Activated CD4-positive, alpha-beta T cell treated with anti-CD3 and anti-CD28 coated beads for 36 hours (primary cell): ENCODE results near the gene PDPR. TPM values are rescaled to one million over a fixed set of nuclear protein-coding genes. Genes with fewer than 3 reads are reported as not detected.

Experiments
- ATAC-seq: fragments of 200-7000 bp; cut with Tn5 transposase; one replicate; pipeline ENCODE4 v1.10.0; 2021; ENCODE audit warnings: mild to moderate bottlenecking, moderate library complexity
- CTCF ChIA-PET: fragments of 350-600 bp; sonication (Branson Sonifier 250); formaldehyde crosslinking; loops from one replicate; lab custom pipeline; 2021; ENCODE audit warnings: antibody characterized with exemption; lab: Charles Lee
- POLR2A ChIA-PET: fragments of 350-600 bp; sonication (Branson Sonifier 250); formaldehyde crosslinking; loops from one replicate; lab custom pipeline; 2021; ENCODE audit warnings: antibody characterized with exemption, inconsistent platforms; lab: Charles Lee
- DNase-seq: peaks from one replicate; pipeline ENCODE4 v3.0.0-alpha.2; 2020
- H3K27ac Mint-ChIP-seq: one replicate; pipeline ENCODE4 v1.8.0; 2021; ENCODE audit warnings: mixed read lengths
- H3K27me3 Mint-ChIP-seq: one replicate; pipeline ENCODE4 v1.8.0; 2021; ENCODE audit warnings: mixed read lengths
- H3K36me3 Mint-ChIP-seq: one replicate; pipeline ENCODE4 v1.8.0; 2021; ENCODE audit warnings: low read depth, mixed read lengths
- H3K4me1 Mint-ChIP-seq: one replicate; pipeline ENCODE4 v1.8.0; 2021; ENCODE audit warnings: mixed read lengths
- H3K4me3 Mint-ChIP-seq: one replicate; pipeline ENCODE4 v1.8.0; 2021; ENCODE audit warnings: mild to moderate bottlenecking, moderate library complexity, mixed read lengths
- H3K9me3 Mint-ChIP-seq: one replicate; pipeline ENCODE4 v1.8.0; 2021; ENCODE audit warnings: low read depth, mixed read lengths
- intact Hi-C, 2 experiments: fragments of 100-400 bp; cut with DNase I in 1 of 2; cut with micrococcal nuclease in 1 of 2; formaldehyde crosslinking; loops; one replicate each; pipeline versions ENCODE4 v1.14.2 to v1.15.1; 2022 to 2024; cut with DNase I, micrococcal nuclease
- total RNA-seq, 2 experiments: library from RNA; stranded (reverse); gene quantifications; one replicate each; pipeline ENCODE4 v1.2.3, GENCODE V29; 2021

Gene PDPR
- total RNA-seq, 2 experiments from 2014 or later: 26.4 to 26.7 TPM

DNA sequence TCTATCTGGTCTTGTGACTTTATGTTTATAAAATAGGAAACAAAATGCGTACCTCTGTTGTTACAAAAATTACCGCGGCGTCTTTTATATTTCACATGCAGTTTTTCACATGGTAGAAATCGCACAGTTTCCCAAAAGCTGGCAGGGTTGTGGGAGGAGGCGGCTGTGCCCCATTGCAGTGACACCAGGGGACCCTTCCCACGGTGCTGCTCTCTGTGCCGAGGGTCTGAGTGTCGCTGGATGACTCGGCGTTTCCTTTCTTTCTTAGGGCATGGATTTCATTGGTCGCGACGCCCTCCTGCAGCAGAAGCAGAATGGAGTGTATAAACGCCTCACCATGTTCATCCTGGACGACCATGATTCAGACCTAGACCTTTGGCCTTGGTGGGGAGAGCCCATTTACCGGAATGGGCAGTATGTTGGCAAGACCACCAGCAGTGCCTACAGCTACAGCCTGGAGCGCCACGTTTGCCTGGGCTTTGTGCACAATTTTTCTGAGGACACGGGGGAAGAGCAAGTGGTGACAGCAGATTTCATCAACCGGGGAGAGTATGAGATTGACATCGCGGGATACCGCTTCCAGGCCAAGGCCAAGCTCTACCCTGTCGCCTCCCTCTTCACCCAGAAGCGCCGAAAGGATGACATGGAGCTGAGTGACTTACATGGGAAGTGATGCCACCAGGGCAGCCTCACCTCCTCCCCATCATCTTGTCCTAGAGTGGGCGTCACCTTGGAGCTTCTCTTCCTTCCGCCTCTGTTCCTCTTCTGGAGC lies 42.3 kb downstream of the PDPR start:
- intact Hi-C loops: no loop called here
- no peaks in the 10 kb centered on the region for H3K9me3 Mint-ChIP-seq
- no peaks in the 10 kb centered on the region for H3K27me3 Mint-ChIP-seq
- H3K27ac Mint-ChIP-seq: no peak overlapping the region
- H3K36me3 Mint-ChIP-seq: peaks cover 34% of the 10 kb centered on the region
- POLR2A ChIA-PET: no interaction called here
- CTCF ChIA-PET: interaction anchor here (1.1 kb wide), 1 partner anchor 8 kb away, joined by 4 read pairs; no protein-coding TSS in a partner anchor
- H3K4me1 Mint-ChIP-seq: no peaks in the 10 kb centered on the region
- ATAC-seq (no peak), DNase-seq (no peak)
- no peak overlapping the region for H3K4me3 Mint-ChIP-seq

DNA sequence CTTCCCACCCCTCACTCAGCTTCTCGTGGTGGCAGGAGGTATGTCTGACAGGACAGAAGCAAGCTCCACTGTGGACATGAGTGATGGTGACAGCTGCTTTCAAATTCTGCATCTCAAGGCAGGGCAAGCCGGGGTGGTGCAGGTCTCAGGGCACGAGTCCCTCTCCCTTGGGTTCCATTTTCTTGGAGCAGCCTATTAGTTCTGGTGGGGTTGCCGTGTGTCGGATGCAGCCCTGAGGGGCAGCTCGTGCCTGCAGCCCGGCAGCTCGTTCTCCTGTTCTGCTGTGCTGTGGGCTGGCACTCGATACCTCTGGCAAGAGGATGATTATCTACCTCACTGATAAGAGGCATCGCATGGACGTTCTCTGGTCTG lies 43.0 kb downstream of the PDPR start:
- H3K9me3 Mint-ChIP-seq: no peaks in the 10 kb centered on the region
- CTCF ChIA-PET: interaction anchor here (1.1 kb wide), 1 partner anchor 7 kb away, joined by 4 read pairs; no protein-coding TSS in a partner anchor
- H3K27ac Mint-ChIP-seq: peak overlapping the region; percentile 27
- DNase-seq (no peak), ATAC-seq (no peak)
- no peaks in the 10 kb centered on the region for H3K4me1 Mint-ChIP-seq
- POLR2A ChIA-PET: no interaction called here
- no peaks in the 10 kb centered on the region for H3K27me3 Mint-ChIP-seq
- peaks cover 27% of the 10 kb centered on the region for H3K36me3 Mint-ChIP-seq
- H3K4me3 Mint-ChIP-seq: no peak overlapping the region
- intact Hi-C loops: no loop called here

DNA sequence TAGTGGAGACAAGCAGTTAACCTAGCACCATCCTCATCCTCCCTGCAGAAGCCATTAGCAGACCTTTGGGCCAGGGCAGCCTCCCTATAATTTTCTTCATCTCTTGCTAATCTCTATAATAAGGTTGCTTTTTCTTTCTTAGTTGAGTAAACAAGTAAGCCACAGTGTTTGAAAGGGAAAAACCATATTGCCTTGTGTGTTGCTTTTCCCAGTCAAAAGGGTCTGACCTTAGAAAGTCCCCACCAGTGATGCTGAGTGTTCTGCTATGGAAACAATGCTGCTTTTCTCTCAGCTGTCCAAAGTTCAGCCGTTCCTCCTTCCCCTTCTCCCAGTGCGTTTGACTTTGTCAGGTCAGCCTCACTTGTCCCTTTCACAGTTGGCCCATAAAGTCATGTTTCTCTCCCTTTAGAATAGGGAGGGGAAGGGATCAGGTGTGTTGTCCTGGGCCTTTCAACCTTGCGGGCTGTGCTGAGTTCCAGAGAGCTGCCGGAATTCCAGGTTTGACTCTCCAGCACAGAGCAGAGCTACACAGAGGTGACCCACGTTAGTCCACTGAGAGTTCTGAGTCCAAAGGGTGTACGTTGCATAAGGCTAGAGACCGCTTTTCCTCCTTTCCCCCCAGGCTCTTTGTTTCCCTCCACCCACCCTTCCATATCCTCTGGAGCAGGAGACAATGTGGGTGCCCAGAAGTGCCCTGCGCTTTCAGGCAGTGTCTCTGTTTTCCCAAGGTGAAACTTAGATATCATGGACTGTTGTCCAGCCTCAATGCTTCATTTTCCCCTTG lies 43.5 kb downstream of the PDPR start:
- H3K4me1 Mint-ChIP-seq: no peaks in the 10 kb centered on the region
- peaks cover 24% of the 10 kb centered on the region for H3K36me3 Mint-ChIP-seq
- no peak overlapping the region for H3K4me3 Mint-ChIP-seq
- no peaks in the 10 kb centered on the region for H3K27me3 Mint-ChIP-seq
- POLR2A ChIA-PET: no interaction called here
- CTCF ChIA-PET: no interaction called here
- peak overlapping the region; percentile 7 for H3K27ac Mint-ChIP-seq
- no peaks in the 10 kb centered on the region for H3K9me3 Mint-ChIP-seq
- intact Hi-C loops: loop anchor here in 1 of 2 experiments (2.0 kb wide), 1 partner anchor 21 kb away; no protein-coding TSS in a partner anchor
- no peak for ATAC-seq
- no peak for DNase-seq

- Mint-ChIP-seq H3K36me3 (peaks cover 19% of the 10 kb centered on the region), H3K4me3 (no peak overlapping the region), H3K27ac (no peak overlapping the region), H3K27me3 (no peaks in the 10 kb centered on the region), H3K9me3 (no peaks in the 10 kb centered on the region), H3K4me1 (no peaks in the 10 kb centered on the region)
- no peak for DNase-seq
- ChIA-PET POLR2A (no interaction called here), CTCF (no interaction called here)
- intact Hi-C loops: loop anchor here in 1 of 2 experiments (2.0 kb wide), 1 partner anchor 22 kb away; no protein-coding TSS in a partner anchor
- no peak for ATAC-seq
Measured at GRCh38 chr16:70158261-70158939, 44.3 kb downstream of the PDPR start.

GRCh38 chr16:70159355-70160348 lies 45.5 kb downstream of the PDPR start:
- DNase-seq: no peak
- Mint-ChIP-seq H3K4me1 (no peaks in the 10 kb centered on the region), H3K9me3 (no peaks in the 10 kb centered on the region), H3K36me3 (peaks cover 17% of the 10 kb centered on the region), H3K27me3 (no peaks in the 10 kb centered on the region), H3K4me3 (no peak overlapping the region), H3K27ac (no peak overlapping the region)
- POLR2A ChIA-PET: no interaction called here
- no peak for ATAC-seq
- CTCF ChIA-PET: interaction anchor here (0.6 kb wide), 1 partner anchor 494 kb away, joined by 3 read pairs; no protein-coding TSS in a partner anchor
- intact Hi-C loops: loop anchor here (2.0 to 10.0 kb wide), 2 partner anchors 23 to 495 kb away; no protein-coding TSS in a partner anchor

DNA sequence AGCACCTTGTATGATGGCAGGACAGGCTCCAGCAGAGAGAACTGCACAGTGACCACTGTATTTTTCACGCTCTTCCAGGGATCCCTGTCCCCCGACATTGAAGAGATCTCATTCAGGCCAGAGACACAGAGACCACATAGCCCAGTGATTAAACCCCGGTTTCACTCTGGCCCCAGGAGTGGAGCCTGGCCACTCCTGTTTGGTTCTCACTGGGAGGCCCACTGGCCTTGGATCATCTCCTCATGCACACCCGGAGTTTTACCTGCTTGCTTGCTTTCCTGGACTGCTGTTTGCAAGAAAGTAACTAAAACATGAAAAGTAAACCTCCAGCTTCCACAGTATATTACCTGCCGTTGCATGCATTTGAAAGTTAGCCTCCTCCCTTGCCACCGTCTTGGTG lies 46.3 kb downstream of the PDPR start:
- H3K27me3 Mint-ChIP-seq: no peaks in the 10 kb centered on the region
- H3K27ac Mint-ChIP-seq: no peak overlapping the region
- ATAC-seq (no peak), DNase-seq (no peak)
- peaks cover 17% of the 10 kb centered on the region for H3K36me3 Mint-ChIP-seq
- no peak overlapping the region for H3K4me3 Mint-ChIP-seq
- CTCF ChIA-PET: interaction anchor here (3.4 kb wide), 1 partner anchor 8 kb away, joined by 20 read pairs; no protein-coding TSS in a partner anchor
- H3K9me3 Mint-ChIP-seq: no peaks in the 10 kb centered on the region
- POLR2A ChIA-PET: no interaction called here
- no peaks in the 10 kb centered on the region for H3K4me1 Mint-ChIP-seq
- intact Hi-C loops: loop anchor here (10.0 kb wide), 1 partner anchor 494 kb away; no protein-coding TSS in a partner anchor

DNA sequence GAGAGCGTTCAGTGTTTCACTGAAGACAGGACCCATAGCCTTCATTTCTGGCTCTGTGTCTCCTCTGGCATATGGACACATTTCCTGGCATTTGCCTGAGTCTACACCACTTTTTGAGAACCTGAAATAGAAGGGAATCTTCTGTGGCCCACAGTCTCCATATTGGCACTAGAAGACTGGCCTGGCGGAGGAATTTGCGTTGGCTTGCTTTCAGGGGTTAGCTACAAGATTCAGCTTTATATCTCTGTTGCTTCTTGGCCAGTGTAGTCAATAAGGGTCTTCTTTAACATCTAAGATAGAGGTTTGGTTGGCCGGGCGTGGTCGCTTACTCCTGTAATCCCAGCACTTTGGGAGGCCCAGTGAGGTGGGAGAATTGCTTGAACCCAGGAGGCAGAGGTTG lies 46.7 kb downstream of the PDPR start:
- Mint-ChIP-seq H3K4me3 (no peak overlapping the region), H3K4me1 (no peaks in the 10 kb centered on the region), H3K36me3 (peaks cover 16% of the 10 kb centered on the region), H3K9me3 (no peaks in the 10 kb centered on the region), H3K27ac (no peak overlapping the region), H3K27me3 (no peaks in the 10 kb centered on the region)
- DNase-seq: no peak
- no peak for ATAC-seq
- intact Hi-C loops: loop anchor here (10.0 kb wide), 1 partner anchor 494 kb away; no protein-coding TSS in a partner anchor
- ChIA-PET POLR2A (no interaction called here), CTCF (interaction anchor here (3.4 kb wide), 1 partner anchor 9 kb away, joined by 20 read pairs; no protein-coding TSS in a partner anchor)

GRCh38 chr16:70161350-70161749 lies 47.2 kb downstream of the PDPR start:
- H3K4me1 Mint-ChIP-seq: no peaks in the 10 kb centered on the region
- DNase-seq (no peak), ATAC-seq (no peak)
- ChIA-PET CTCF (interaction anchor here (3.4 kb wide), 1 partner anchor 9 kb away, joined by 20 read pairs; no protein-coding TSS in a partner anchor), POLR2A (no interaction called here)
- peaks cover 12% of the 10 kb centered on the region for H3K36me3 Mint-ChIP-seq
- peak overlapping the region; percentile 11 for H3K27ac Mint-ChIP-seq
- H3K27me3 Mint-ChIP-seq: no peaks in the 10 kb centered on the region
- no peaks in the 10 kb centered on the region for H3K9me3 Mint-ChIP-seq
- H3K4me3 Mint-ChIP-seq: no peak overlapping the region
- intact Hi-C loops: loop anchor here (10.0 kb wide), 1 partner anchor 493 kb away; no protein-coding TSS in a partner anchor

GRCh38 chr16:70162041-70162451 lies 47.9 kb downstream of the PDPR start:
- POLR2A ChIA-PET: no interaction called here
- CTCF ChIA-PET: interaction anchor here (0.6 to 3.4 kb wide), 3 partner anchors 10 to 608 kb away, joined by 3 to 20 read pairs (median 4); no protein-coding TSS in a partner anchor

GRCh38 chr16:70163596-70163995 lies 49.5 kb downstream of the PDPR start:
- DNase-seq: no peak
- H3K9me3 Mint-ChIP-seq: no peaks in the 10 kb centered on the region

More at GRCh38 chr16:70162041-70162451, 47.9 kb downstream of the PDPR start:
- intact Hi-C loops: loop anchor here (10.0 kb wide), 1 partner anchor 493 kb away; no protein-coding TSS in a partner anchor
- H3K4me1 Mint-ChIP-seq: no peaks in the 10 kb centered on the region
- DNase-seq (no peak), ATAC-seq (no peak)
- no peaks in the 10 kb centered on the region for H3K9me3 Mint-ChIP-seq
- peaks cover 6% of the 10 kb centered on the region for H3K36me3 Mint-ChIP-seq
- H3K27me3 Mint-ChIP-seq: no peaks in the 10 kb centered on the region
- H3K27ac Mint-ChIP-seq: peak overlapping the region; percentile 11
- H3K4me3 Mint-ChIP-seq: no peak overlapping the region

More at GRCh38 chr16:70163596-70163995, 49.5 kb downstream of the PDPR start:
- POLR2A ChIA-PET: interaction anchor here (0.6 kb wide), 1 partner anchor 85 kb away, joined by 5 read pairs; no protein-coding TSS in a partner anchor
- ATAC-seq: no peak
- no peaks in the 10 kb centered on the region for H3K27me3 Mint-ChIP-seq
- no peaks in the 10 kb centered on the region for H3K4me1 Mint-ChIP-seq
- intact Hi-C loops: loop anchor here (10.0 kb wide), 1 partner anchor 491 kb away; no protein-coding TSS in a partner anchor
- CTCF ChIA-PET: interaction anchor here (0.6 to 3.4 kb wide), 3 partner anchors 12 to 490 kb away, joined by 3 to 20 read pairs (median 3); no protein-coding TSS in a partner anchor
- no peaks in the 10 kb centered on the region for H3K36me3 Mint-ChIP-seq
- H3K27ac Mint-ChIP-seq: no peak overlapping the region
- no peak overlapping the region for H3K4me3 Mint-ChIP-seq
